Epithelial cell of esophagus (primary cell): ENCODE results near the gene PEX11A.

Source experiments
- DNase-seq: peaks from one replicate; pipeline ENCODE4 v3.0.0; 2010; ENCODE audit warnings: low read depth
- H3K4me3 ChIP-seq: 2 replicates; pipeline ENCODE4 v1.5.1; 2011; ENCODE audit warnings: mild to moderate bottlenecking, low read length, control low read depth
- CTCF ChIP-seq: IDR thresholded peaks from 2 replicates; pipeline ENCODE4 v1.5.1; 2011; ENCODE audit warnings: low read depth, mild to moderate bottlenecking, low read length, control low read depth, inconsistent platforms; ENCODE audit not compliant: insufficient read depth; ENCODE audit errors: missing control alignments

Gene PEX11A

GRCh38 chr15:89657686-89658200 is 32.8 kb downstream of the PEX11A start:
- no peak for TF ChIP-seq CTCF
- H3K4me3 ChIP-seq: no peak overlapping the region
- DNase-seq: no peak

DNA sequence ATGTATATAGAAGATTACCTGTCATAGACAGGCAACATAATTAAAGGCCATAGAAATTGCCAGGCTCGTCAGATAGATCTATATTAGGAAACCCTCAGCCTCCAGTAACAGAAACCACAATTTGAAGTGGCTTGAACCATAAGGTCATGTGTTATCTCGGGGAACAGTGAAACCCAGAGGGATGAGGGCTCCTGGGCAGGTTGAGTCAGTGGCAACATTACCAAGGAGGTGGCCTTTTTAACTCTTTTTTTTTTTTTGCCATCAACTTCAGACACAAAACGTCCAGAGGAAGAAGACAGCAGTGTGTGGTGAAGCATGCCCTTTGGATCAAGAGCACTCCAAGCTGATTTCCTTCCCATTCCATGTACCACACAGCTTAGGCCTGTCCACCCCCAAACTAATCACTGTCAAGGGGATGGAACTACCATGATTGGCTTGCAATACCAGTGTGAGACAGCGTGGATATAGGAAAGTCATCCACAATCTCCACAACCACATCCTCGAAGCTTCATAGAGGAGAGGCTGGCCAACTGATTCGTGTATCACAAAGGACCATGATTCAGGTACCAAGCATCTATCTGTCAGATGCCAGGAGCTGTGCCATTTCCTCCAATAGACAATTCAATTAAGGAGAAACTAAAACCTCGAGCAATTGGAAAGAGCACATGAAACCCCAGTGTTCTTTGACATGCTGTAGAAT is 34.3 kb downstream of the PEX11A start:
- DNase-seq: no peak
- no peak for TF ChIP-seq CTCF
- H3K4me3 ChIP-seq: no peak overlapping the region

DNA sequence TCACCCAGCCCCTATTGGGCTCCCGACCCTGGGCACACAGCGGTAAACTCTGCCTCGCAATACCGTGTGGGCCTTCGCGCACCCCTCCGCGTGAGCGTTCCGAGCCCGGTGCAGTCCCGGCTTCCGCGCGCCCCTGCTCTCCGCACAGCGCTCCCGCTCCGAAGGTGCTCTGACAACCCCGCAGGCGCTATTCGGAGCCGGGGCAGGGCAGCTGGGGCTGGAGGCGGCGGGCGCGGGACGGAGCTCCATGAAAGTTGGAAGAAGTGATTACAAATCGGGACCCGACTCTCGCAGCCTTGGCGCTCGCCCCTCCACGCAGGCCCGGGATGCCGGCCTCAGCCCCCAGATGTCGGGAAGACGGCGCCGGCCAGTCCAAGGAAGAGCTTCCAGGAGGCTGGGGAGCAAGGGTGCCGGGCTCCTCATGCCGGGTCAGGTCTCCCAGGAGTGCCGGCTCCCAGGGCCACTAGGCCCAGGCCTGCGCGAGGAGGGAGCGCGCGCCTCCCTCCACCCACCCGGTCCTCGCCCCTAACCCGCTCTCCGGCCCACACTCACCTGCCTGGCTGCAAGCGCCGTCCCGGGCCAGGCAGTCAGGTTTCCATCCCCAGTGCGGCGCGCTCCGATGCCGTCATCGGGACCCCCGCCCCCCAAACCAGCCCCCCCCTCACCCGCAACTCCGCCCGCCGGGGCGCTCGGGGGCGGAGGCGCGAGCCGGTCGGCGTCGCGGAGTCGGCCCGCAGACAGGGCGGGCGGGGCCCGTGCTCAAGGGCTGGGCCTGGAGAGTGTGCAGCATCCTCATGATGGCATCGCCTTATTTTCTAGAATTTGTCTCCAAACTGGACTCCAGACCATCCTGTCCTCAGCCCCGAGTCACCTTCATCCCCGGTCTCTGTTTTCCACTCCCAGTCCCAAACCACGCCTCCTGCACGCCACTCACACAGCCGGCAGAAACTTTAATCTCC is 35.4 kb downstream of the PEX11A start, which contains the start of gene KIF7:
KIF7 (minus strand) TSS at position 621 of the 959 bp plus-strand sequence. CDS start 2,537 bp downstream, outside the sequence.
- TF ChIP-seq CTCF: no peak
- H3K4me3 ChIP-seq: peak within 1 kb of the TSS; percentile 54
- DNase-seq: peak; percentile 40

DNA sequence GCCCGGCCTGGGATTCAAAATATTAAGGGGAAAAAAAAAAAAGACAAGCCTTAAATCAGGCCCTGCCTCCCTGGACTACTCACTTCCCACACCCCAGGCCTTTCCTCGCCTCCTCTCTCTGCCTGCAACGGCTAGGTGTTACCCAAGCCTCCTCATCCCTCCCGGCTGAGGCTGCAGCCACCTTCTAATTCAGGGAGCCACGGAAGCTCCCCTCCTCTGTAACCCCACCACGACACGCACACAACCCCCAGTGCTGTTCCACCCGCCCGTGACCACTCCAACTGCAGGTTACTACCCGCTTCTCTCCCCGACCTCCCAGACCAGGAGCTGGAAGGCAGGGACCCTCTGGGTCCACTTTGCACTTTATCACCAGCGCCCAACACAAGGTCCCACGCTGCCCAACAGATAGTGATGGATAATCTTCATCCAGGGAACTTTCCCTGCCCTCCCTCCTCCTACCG is 36.2 kb downstream of the PEX11A start:
- TF ChIP-seq CTCF: no peak
- peak; percentile 65 for DNase-seq
- peak overlapping the region; percentile 54 for H3K4me3 ChIP-seq

DNA sequence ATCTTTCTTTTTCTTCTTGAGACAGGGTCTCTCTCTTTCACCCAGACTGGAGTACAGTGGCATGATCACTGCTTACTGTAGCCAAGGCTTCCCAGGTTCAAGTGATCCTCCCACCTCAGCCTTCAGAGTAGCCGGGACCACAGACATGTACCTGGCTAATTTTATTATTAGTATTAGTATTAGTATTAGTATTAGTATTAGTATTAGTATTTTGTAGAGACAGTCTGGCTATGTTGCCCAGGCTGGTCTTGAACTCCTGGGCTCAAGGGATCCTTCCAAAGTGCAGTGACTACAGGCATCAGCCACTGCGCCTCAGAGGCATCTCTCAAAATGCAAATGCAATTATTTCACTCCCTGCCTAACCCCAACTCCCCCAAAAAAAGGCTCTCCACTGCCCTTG is 37.0 kb downstream of the PEX11A start:
- DNase-seq: no peak
- no peak overlapping the region for H3K4me3 ChIP-seq
- TF ChIP-seq CTCF: no peak

GRCh38 chr15:89652666-89653065 is 37.9 kb downstream of the PEX11A start:
- no peak overlapping the region for H3K4me3 ChIP-seq
- no peak for TF ChIP-seq CTCF
- no peak for DNase-seq
